HFF-Myc (cell line): Measurements from ENCODE around the gene CAPZA1.

ENCODE experiments used
- DNase-seq: peaks from one replicate; pipeline ENCODE4 v3.0.0-alpha.2; 2011; ENCODE audit warnings: low read depth; ENCODE audit errors: extremely low read depth
- H3K4me3 ChIP-seq: replicated peaks from 2 replicates; pipeline ENCODE4 v1.5.1; 2011; ENCODE audit warnings: low read depth, mild to moderate bottlenecking, control low read depth, low read length
- TF ChIP-seq, protein P1 (sequence below): IDR thresholded peaks from 2 replicates; pipeline ENCODE4 v1.5.1; 2012; ENCODE audit warnings: mild to moderate bottlenecking, low read depth, low read length, control low read depth; ENCODE audit errors: missing control alignments

The CAPZA1 gene

DNA sequence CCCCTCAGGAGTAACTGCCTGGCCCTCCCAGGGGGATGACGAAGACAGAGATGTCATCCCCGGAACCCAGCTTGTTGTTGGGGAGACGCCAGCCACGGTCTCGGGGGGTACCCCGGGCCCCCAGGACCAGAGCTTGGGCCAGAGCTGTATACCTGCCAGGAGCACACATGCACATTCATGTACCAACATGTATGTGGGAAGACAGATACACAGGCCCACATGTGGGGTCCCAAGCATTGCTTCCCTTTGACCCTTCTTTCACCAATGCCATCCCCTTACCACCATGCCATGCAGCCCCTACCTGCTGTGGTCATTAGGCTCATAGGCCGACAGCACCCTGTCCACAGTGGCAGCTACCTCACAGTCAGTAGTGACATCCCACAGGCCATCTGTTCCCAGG, 90.5 kb downstream of the CAPZA1 start:
- no peak for DNase-seq
- TF ChIP-seq, protein P1, sequence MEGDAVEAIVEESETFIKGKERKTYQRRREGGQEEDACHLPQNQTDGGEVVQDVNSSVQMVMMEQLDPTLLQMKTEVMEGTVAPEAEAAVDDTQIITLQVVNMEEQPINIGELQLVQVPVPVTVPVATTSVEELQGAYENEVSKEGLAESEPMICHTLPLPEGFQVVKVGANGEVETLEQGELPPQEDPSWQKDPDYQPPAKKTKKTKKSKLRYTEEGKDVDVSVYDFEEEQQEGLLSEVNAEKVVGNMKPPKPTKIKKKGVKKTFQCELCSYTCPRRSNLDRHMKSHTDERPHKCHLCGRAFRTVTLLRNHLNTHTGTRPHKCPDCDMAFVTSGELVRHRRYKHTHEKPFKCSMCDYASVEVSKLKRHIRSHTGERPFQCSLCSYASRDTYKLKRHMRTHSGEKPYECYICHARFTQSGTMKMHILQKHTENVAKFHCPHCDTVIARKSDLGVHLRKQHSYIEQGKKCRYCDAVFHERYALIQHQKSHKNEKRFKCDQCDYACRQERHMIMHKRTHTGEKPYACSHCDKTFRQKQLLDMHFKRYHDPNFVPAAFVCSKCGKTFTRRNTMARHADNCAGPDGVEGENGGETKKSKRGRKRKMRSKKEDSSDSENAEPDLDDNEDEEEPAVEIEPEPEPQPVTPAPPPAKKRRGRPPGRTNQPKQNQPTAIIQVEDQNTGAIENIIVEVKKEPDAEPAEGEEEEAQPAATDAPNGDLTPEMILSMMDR = no peak
- no peak overlapping the region for H3K4me3 ChIP-seq

DNA sequence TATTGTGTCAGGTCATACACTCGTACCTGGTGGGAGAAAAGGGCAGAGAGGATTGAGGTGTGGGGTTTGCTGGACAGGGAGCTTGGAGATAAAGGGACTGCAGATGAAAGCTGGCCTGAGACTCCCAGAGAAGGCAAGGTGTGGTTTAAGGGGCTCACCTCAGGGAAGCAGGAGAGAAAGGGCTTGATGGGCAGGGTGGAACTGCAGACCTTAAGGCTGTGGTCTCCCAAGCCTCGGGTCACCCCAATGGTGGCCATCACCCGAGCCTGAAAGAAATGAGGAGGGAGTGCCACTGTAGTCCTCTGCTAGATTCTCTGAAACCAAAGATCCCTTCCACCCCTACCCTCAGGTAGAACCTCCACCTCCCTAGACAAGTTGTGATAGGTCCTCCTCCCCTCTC, 91.0 kb downstream of the CAPZA1 start:
- no peak overlapping the region for H3K4me3 ChIP-seq
- DNase-seq = no peak
- TF ChIP-seq, protein P1 = no peak

DNA sequence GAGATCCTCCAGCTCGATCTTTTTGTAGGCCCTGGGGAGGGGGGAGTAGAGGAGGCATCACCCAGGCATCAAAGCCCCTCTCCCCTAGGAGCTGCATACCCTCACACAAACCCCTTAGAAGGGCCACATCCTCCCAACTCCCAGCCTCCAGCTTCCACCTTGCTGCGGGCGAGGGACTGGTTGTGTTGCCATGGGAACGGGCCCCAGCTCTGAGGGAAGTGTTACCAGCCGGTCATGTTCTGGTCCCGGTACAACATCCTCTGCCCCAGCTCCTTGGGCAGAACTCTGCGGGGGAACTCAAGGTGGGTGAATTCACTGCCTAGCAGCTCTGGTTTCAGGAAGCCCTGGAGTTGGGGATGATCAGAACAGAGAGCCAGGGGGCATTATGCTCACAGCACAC, 91.4 kb downstream of the CAPZA1 start:
- TF ChIP-seq, protein P1 = no peak
- no peak for DNase-seq
- no peak overlapping the region for H3K4me3 ChIP-seq

DNA sequence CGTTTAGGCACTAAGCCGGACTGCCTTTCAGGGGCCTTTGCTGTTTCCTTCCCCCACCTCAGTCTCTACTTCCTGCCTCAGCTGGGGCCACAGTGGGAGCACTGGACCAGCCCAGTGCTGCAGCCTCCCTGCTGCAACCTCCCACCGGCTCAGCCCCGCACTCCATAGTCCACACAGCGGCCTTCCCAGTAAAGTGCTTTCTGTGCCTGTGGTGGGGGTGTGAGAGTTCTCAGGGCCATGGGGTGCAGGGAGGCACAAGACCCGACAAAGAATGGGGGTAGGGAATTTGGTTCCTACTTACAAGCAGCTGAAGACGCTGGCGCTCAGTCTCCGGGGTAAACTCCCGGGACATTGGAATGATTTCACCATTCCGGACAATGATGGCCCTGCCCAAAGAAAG, 92.0 kb downstream of the CAPZA1 start:
- DNase-seq = no peak
- TF ChIP-seq, protein P1 = no peak
- H3K4me3 ChIP-seq = no peak overlapping the region

DNA sequence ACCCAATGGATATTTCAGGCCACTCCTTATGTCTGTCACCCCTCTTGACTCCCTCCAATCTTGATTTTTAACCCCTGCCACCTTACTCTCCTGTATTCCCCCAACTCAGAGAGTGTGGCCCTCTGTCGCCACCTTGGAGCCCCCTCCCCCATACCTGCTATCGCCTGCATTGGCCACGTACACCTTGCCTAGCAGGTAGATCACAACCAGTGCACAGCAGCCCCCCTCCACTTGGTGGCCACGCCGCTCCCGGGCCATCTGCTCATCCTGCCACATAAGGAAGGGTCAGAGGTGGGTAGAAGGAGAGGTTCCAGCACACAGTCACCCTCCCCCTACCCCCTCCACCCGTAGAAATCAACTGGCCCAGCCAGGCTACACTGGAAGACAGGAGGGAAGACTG, 92.6 kb downstream of the CAPZA1 start:
- TF ChIP-seq, protein P1 = no peak
- H3K4me3 ChIP-seq = no peak overlapping the region
- no peak for DNase-seq

DNA sequence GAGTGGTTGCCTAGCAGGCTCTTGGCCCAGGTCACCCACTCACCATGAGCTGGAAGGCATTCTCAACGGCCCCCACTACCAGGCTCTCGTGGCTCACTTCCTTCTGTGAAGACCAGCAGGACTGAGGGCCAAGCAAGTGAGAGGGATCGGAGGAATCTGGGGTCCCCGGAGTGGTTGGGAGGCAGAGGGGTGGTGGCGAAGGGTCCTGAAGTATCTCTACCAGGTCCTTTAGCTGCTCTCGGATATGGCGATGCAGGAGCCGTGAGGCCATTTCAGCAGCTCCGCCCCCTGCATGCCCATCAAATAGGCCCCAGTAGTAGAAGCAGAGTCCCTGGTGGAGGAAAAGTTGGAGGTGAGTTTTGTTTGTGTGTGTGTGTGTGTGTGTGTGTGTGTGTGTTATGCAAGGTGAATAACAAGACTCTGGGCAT, 93.1 kb downstream of the CAPZA1 start:
- TF ChIP-seq, protein P1 = no peak
- no peak for DNase-seq
- H3K4me3 ChIP-seq = no peak overlapping the region

DNA sequence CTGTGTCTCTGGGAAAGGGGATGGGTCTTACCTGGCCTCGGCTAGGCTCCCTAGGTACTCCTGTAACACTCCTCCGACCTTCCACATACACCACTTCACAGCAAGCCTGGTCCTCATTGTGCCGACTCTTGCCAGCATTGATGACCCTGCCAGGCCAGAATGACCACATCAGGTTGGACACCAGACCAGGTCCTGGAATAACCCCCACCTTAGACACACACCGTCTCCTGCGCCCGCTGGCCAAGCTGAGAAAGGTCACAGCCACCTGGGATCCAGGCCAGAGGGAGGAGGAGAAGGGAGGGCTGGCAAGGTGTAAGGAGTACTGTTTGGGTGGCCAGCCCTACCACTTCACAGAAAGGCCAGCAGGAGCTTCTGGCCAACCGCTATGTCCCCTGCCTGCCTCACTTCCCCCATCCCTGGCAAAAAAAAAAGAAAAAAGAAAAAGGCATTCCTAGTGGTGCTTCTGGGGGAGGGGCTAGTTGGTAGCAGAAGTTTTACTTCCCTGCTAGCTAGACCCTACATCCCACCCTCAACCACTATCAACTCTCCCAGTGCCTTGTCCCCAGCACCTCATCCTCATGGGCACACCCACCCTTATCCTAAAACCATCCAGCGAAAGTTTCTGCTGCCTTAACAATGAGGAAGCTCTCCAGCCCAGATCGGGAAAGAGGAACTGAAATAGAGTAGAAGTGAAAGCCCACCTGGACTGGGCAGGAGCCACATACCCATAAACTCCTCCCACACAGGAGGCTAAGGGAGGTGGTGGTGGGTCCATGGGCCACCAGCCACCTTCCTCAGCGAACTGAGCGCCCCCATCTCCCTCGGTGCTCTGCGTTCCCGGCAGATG, 94.1 kb downstream of the CAPZA1 start:
- H3K4me3 ChIP-seq = peak overlapping the region; percentile 55
- TF ChIP-seq, protein P1 = no peak
- no peak for DNase-seq
